Mucosa of rectum (tissue), 2 donors: ENCODE measurements around the gene BHLHE23.
"Not testable (repeated sequence)": the region's sequence is repeated elsewhere in the genome, so short reads cannot be mapped to it uniquely, and the experiment has no call there.

Experiments
- H3K27ac ChIP-seq, 2 donors: one replicate each; pipeline ENCODE4 v1.7.0; 2013; ENCODE audit warnings: inconsistent platforms in 2 of 2, low read depth in 2 of 2, low read length in 2 of 2
- H3K27me3 ChIP-seq, 2 donors: one replicate each; pipeline ENCODE4 v1.7.0; 2013; ENCODE audit warnings: low read length in 2 of 2; ENCODE audit not compliant: control insufficient read depth in 2 of 2, insufficient read depth in 2 of 2
- H3K36me3 ChIP-seq, 2 donors: one replicate each; pipeline ENCODE4 v1.7.0; 2013; ENCODE audit warnings: low read length in 2 of 2; ENCODE audit not compliant: control insufficient read depth in 2 of 2, insufficient read depth in 2 of 2
- H3K4me1 ChIP-seq, 2 donors: one replicate each; pipeline ENCODE4 v1.7.0; 2013; ENCODE audit warnings: low read length in 2 of 2, mild to moderate bottlenecking in 1 of 2; ENCODE audit not compliant: control insufficient read depth in 2 of 2, insufficient read depth in 2 of 2
- H3K4me3 ChIP-seq, 2 donors: one replicate each; pipeline ENCODE4 v1.7.0; 2013; ENCODE audit warnings: low read length in 2 of 2
- H3K9ac ChIP-seq, 2 donors: one replicate each; pipeline ENCODE4 v1.7.0; 2013; ENCODE audit warnings: low read length in 2 of 2, low read depth in 1 of 2, mild to moderate bottlenecking in 1 of 2
- H3K9me3 ChIP-seq, 2 donors: one replicate each; pipeline ENCODE4 v1.7.0; 2013; ENCODE audit warnings: low read length in 2 of 2; ENCODE audit not compliant: control insufficient read depth in 2 of 2
- donor health status: healthy.
- donor health status: Normal muscosa, but diverticular disease.

The BHLHE23 gene

GRCh38 chr20:62961310-62961783 lies 45.4 kb downstream of the BHLHE23 start:
- no peak overlapping the region for H3K9ac ChIP-seq

DNA sequence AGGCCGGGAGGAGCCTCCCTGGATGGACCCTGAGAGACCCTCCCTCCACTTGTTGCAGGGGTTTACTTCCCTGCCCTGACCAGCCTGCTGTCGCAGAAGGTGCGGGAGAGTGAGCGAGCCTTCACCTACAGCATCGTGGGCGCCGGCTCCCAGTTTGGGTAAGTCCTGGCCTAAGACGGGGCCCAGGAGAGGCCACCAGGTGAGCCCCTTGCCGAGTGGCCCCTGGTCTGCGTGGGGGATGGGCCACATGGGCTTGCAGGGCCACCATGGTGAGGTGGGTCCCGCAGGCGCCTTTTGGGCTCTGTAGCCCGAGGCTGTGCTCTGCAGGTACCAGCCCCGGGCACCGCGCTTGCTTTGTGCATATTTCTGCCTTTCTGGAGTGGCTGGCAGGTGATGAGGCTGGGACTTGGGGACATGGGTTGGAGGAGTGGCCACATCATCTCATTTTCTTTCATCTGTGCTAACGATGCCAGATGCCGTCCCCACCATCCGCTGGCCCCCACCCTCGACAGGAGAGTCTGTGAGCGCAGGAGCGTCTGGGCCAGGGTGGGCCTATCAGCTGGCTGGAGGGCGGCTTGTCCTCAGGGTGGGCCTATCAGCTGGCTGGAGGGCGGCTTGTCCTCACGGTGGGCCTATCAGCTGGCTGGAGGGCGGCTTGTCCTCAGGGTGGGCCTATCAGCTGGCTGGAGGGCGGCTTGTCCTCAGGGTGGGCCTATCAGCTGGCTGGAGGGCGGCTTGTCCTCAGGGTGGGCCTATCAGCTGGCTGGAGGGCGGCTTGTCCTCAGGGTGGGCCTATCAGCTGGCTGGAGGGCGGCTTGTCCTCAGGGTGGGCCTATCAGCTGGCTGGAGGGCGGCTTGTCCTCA lies 46.1 kb downstream of the BHLHE23 start:
- not testable (repeated sequence) for H3K9me3 ChIP-seq, H3K9ac ChIP-seq, H3K27ac ChIP-seq, H3K4me1 ChIP-seq, H3K27me3 ChIP-seq, H3K4me3 ChIP-seq
- H3K36me3 ChIP-seq, result peaks cover 15 to 29% of the 10 kb centered on the region in 2 donors

More at GRCh38 chr20:62961310-62961783, 45.4 kb downstream of the BHLHE23 start:
- Histone ChIP-seq H3K27ac (no peak overlapping the region), H3K9me3 (no peaks in the 10 kb centered on the region), H3K4me1 (no peaks in the 10 kb centered on the region), H3K36me3 (peaks cover 15 to 29% of the 10 kb centered on the region in 2 donors), H3K4me3 (no peak overlapping the region), H3K27me3 (no peaks in the 10 kb centered on the region)

GRCh38 chr20:62959998-62960436 lies 46.7 kb downstream of the BHLHE23 start:
- Histone ChIP-seq H3K27me3 (no peaks in the 10 kb centered on the region), H3K9ac (no peak overlapping the region), H3K4me3 (no peak overlapping the region), H3K36me3 (peaks cover 15 to 29% of the 10 kb centered on the region in 2 donors), H3K9me3 (no peaks in the 10 kb centered on the region), H3K27ac (no peak overlapping the region), H3K4me1 (peaks cover 9% of the 10 kb centered on the region in 2 donors)

- Histone ChIP-seq H3K36me3 (peaks cover 13 to 25% of the 10 kb centered on the region in 2 donors), H3K9ac (no peak overlapping the region), H3K27me3 (no peaks in the 10 kb centered on the region), H3K9me3 (no peaks in the 10 kb centered on the region), H3K27ac (no peak overlapping the region), H3K4me1 (peaks cover 15 to 16% of the 10 kb centered on the region in 2 donors), H3K4me3 (no peak overlapping the region)
Measured at GRCh38 chr20:62959101-62959971, 47.4 kb downstream of the BHLHE23 start.

DNA sequence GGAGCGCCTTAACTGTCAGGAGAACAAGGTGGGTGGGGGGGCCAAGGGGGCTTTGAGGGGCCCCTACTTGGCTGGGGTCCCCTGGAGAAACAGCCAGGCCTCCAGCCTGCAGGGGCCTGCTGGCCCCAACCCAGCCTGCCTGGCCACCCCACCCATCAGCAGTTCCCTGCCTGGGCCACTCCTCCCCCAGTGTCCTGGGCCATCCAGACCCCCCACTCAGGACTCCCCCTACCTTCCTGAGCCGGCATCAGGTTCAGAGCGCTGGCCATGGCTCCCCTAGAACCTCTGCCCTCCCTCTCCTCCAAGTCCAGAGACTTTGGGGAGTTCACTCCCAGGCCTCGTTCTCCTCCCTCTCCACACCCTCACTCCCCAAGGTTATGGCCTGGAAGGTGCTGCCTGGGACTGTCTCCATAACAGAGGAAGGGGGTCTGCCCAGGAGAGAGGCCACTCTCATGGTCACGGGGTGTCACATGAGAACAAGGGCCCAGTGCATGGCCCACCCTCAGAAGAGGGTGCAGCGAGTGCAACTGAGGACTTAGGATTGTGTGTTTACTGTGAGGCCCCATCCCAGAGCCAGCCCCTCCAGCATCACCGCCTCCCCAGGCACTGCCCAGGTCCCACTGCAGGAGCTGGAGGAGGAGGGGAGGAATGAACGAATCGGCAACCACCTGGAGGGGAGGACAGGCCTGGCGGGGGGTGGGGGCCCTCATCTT lies 48.2 kb downstream of the BHLHE23 start:
- Histone ChIP-seq H3K27ac (no peak overlapping the region), H3K36me3 (peaks cover 11 to 25% of the 10 kb centered on the region in 2 donors), H3K27me3 (no peaks in the 10 kb centered on the region), H3K9ac (no peak overlapping the region), H3K4me3 (no peak overlapping the region), H3K9me3 (no peaks in the 10 kb centered on the region), H3K4me1 (peaks cover 20 to 21% of the 10 kb centered on the region in 2 donors)

DNA sequence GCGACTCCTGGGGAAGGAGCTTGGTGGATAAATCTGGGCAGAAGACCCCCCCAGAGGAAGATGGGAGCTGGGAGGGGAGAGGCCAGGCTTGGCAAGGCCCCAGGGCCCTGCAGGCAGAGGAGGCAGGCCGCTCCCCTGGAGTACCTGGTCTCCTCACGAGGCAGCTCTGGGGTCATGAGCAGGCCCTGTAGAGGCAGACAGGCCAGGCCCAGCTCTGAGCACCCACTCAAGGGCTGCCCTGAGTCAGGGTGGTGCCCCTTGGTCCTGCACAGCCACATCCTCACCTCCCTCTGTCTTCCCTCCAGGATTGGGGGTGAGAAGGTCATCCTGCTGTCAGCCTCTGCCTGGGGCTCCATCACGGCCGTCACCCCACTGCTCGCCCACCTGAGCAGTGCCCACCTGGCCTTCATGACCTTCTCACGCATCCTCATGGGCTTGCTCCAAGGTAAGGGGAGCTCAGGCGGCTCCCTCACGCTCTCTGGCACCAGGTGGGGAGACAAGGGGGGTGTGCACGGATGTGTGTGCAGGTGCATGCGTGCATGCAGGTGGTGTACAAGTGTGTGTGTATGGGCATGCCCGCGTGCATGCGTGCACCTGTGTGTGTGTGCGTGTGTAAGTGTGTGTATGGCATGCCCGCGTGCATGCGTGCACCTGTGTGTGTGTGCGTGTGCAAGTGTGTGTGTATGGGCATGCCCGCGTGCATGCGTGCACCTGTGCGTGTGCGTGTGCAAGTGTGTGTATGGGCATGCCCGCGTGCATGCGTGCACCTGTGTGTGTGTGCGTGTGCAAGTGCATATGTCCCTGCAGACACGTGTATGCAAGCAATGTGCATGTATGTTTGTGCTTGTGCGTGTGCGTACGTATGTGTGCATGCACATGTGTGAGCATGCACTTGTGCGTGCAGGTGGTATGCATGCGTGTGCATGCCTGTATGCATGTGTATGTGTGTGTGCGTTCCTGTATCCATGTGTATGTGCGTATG lies 49.3 kb downstream of the BHLHE23 start:
- H3K9ac ChIP-seq, result no peak overlapping the region
- H3K27ac ChIP-seq, result no peak overlapping the region
- no peaks in the 10 kb centered on the region for H3K27me3 ChIP-seq
- no peak overlapping the region for H3K4me3 ChIP-seq
- peaks cover 8 to 20% of the 10 kb centered on the region in 2 donors for H3K36me3 ChIP-seq
- no peaks in the 10 kb centered on the region for H3K9me3 ChIP-seq
- peaks cover 27 to 29% of the 10 kb centered on the region in 2 donors for H3K4me1 ChIP-seq

DNA sequence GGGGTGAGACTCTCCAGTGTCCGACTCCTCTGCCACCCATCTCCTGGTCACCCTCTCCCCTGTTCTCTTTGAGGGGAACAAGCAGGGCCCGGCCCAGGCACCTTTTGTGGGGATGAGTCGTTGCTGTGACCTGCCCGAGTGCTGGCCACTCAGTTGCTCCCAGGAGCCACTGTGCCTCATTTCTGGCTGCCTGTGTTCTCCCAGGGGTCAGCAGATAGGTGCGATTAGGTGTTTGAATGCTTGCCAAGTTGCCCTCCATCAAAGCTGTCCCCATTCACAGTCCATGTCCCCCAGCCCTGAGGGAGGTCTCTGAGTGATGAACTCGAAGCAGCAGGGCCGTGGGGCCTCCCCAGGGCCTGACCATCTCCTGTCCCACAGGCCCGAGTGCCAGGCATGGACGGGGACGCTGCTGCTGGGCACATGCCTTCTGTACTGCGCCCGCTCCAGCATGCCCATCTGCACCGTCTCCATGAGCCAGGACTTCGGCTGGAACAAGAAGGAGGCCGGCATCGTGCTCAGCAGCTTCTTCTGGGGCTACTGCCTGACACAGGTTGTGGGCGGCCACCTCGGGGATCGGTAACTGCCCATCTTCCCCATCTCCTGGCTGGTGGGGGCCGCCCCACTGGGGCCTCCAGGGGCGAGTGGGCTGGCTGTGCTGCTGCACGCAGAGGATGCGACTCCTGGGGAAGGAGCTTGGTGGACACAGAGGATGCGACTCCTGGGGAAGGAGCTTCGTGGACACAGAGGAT lies 50.2 kb downstream of the BHLHE23 start:
- Histone ChIP-seq H3K9ac (no peak overlapping the region), H3K27ac (no peak overlapping the region), H3K4me3 (no peak overlapping the region), H3K9me3 (no peaks in the 10 kb centered on the region), H3K4me1 (peaks cover 30 to 31% of the 10 kb centered on the region in 2 donors), H3K36me3 (peaks cover 8 to 20% of the 10 kb centered on the region in 2 donors), H3K27me3 (no peaks in the 10 kb centered on the region)
